ENCODE measurements around the gene ANKMY1.

ANKMY1 gene

GRCh38 chr2:240449764-240450531, 107.8 kb downstream of the ANKMY1 start:
- Histone ChIP-seq H3K4me3 (ENCODE audit: insufficient read depth, low read length, poor library complexity, severe bottlenecking) (no peak overlapping the region), H3K4me2 (ENCODE audit: low read depth, low read length, poor library complexity, severe bottlenecking) (no peak overlapping the region), H3K9ac (ENCODE audit: low read length) (no peak overlapping the region), H3K27ac (ENCODE audit: low read depth, low read length) (no peak overlapping the region), H3K36me3 (ENCODE audit: low read length) (no peaks in the 10 kb centered on the region), H4K20me1 (ENCODE audit: low read depth, low read length) (no peaks in the 10 kb centered on the region), H3K9me2 (replicated peaks; ENCODE audit: insufficient read depth, low read length) (no peaks in the 10 kb centered on the region), H3K9me3 (ENCODE audit: insufficient read depth, low read length) (no peaks in the 10 kb centered on the region), H3K27me3 (ENCODE audit: low read length) (no peaks in the 10 kb centered on the region), H3K79me2 (ENCODE audit: insufficient read depth, low read length) (no peaks in the 10 kb centered on the region), H3F3A (ENCODE audit: insufficient read depth) (no peaks in the 10 kb centered on the region), H2AFZ (ENCODE audit: low read depth, low read length, severe bottlenecking) (no peak overlapping the region)
- TF ChIP-seq EZH2phosphoT487 (conservative IDR thresholded peaks at IDR 0.05; ENCODE audit: low read length), result no peak
- TF ChIP-seq CTCF (IDR thresholded peaks at IDR 0.05; ENCODE audit: insufficient read depth, low read length, poor library complexity, severe bottlenecking), result no peak

DNA sequence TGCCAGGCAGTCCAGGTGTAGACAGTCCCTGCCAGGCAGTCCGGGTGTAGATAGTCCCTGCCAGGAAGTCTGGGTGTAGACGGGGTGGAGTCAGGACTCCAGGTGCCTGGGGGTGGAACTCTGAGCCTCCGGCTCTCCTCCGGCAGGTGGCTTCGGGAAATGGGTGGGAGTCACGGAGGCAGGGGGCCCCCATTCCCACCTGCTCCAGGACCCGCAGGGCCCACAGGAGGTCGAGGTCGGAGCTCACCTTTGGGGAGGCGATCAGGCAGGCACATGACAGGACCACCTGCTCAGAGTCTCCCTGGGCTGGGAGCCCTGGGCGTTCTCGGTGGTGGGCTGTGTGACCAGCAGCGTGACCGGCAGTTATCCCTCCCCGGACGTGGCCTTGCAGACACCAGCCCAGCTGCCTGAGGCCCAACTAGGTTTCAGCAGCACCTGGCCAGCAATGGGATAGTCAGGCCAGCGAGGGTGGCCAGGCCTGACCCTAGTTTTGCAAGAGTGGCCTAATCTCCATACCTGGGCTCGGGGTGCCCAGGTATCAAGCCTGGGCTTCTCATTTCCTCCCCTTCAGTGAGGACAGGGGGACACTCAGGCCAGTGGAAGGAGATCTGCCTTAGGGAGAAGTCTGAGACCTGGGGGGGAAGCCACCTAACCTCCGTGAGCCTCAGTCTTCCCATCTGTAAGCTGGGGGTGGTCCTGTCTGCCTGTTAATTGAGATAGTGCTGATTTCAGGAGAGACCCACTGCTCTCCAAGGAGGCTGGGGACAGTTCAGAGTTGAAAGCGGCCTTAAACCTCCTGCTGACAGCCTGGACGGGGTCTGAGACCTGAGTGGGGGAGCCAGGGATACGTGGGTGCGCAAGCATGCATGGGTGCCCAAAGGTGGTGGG, 109.2 kb downstream of the ANKMY1 start:
- no peaks in the 10 kb centered on the region for H3K9me3 ChIP-seq (ENCODE audit: insufficient read depth, low read length)
- no peaks in the 10 kb centered on the region for H3K9me2 ChIP-seq (replicated peaks; ENCODE audit: insufficient read depth, low read length)
- no peak overlapping the region for H3K27ac ChIP-seq (ENCODE audit: low read depth, low read length)
- no peak overlapping the region for H3K9ac ChIP-seq (ENCODE audit: low read length)
- no peak overlapping the region for H3K4me3 ChIP-seq (ENCODE audit: insufficient read depth, low read length, poor library complexity, severe bottlenecking)
- no peaks in the 10 kb centered on the region for H3F3A ChIP-seq (ENCODE audit: insufficient read depth)
- no peaks in the 10 kb centered on the region for H3K27me3 ChIP-seq (ENCODE audit: low read length)
- TF ChIP-seq EZH2phosphoT487 (conservative IDR thresholded peaks at IDR 0.05; ENCODE audit: low read length) (no peak), CTCF (IDR thresholded peaks at IDR 0.05; ENCODE audit: insufficient read depth, low read length, poor library complexity, severe bottlenecking) (no peak)
- no peaks in the 10 kb centered on the region for H4K20me1 ChIP-seq (ENCODE audit: low read depth, low read length)
- H3K36me3 ChIP-seq (ENCODE audit: low read length), result no peaks in the 10 kb centered on the region
- H2AFZ ChIP-seq (ENCODE audit: low read depth, low read length, severe bottlenecking), result no peak overlapping the region
- no peak overlapping the region for H3K4me2 ChIP-seq (ENCODE audit: low read depth, low read length, poor library complexity, severe bottlenecking)
- no peaks in the 10 kb centered on the region for H3K79me2 ChIP-seq (ENCODE audit: insufficient read depth, low read length)

- Histone ChIP-seq H3K79me2 (ENCODE audit: insufficient read depth, low read length) (no peaks in the 10 kb centered on the region), H3K4me2 (ENCODE audit: low read depth, low read length, poor library complexity, severe bottlenecking) (no peak overlapping the region), H3K4me3 (ENCODE audit: insufficient read depth, low read length, poor library complexity, severe bottlenecking) (no peak overlapping the region), H3K27me3 (ENCODE audit: low read length) (no peaks in the 10 kb centered on the region), H3K9ac (ENCODE audit: low read length) (no peak overlapping the region), H3K36me3 (ENCODE audit: low read length) (no peaks in the 10 kb centered on the region), H4K20me1 (ENCODE audit: low read depth, low read length) (no peaks in the 10 kb centered on the region), H3K9me2 (replicated peaks; ENCODE audit: insufficient read depth, low read length) (no peaks in the 10 kb centered on the region), H3K9me3 (ENCODE audit: insufficient read depth, low read length) (no peaks in the 10 kb centered on the region), H3F3A (ENCODE audit: insufficient read depth) (no peaks in the 10 kb centered on the region), H3K27ac (ENCODE audit: low read depth, low read length) (no peak overlapping the region), H2AFZ (ENCODE audit: low read depth, low read length, severe bottlenecking) (no peak overlapping the region)
- TF ChIP-seq EZH2phosphoT487 (conservative IDR thresholded peaks at IDR 0.05; ENCODE audit: low read length) (no peak), CTCF (IDR thresholded peaks at IDR 0.05; ENCODE audit: insufficient read depth, low read length, poor library complexity, severe bottlenecking) (no peak)
These were observed 109.9 kb downstream of the ANKMY1 start for GRCh38 chr2:240447934-240448333.

Data from SU-DHL-6 (cell line).